ENCODE results near the gene DCAF4L1. TPM values are rescaled to one million over a fixed set of nuclear protein-coding genes. Genes with fewer than 3 reads are reported as not detected.

DCAF4L1 gene
- total and polyA plus RNA-seq, 8 donors: 0.05 TPM; not detected in 7

- intact Hi-C loops (cut with DNase I; ENCODE audit: low total_unique reads): no loop called here
- 87 to 96% (median 90%) methylated on average over 3 of the region's 3 CpGs for WGBS, 5 donors
- peak in 1 of 2 donors; percentile 12 for DNase-seq
- TF ChIP-seq CTCF (IDR thresholded peaks at IDR 0.05): no peak
- no peak for TF ChIP-seq POLR2A (IDR thresholded peaks at IDR 0.05)
- no peak for TF ChIP-seq EP300 (IDR thresholded peaks at IDR 0.05)
- TF ChIP-seq POLR2AphosphoS5 (IDR thresholded peaks at IDR 0.05): no peak
- no peak overlapping the region for H3K4me3 ChIP-seq
- peaks cover 0 to 37% (median 23%) of the 10 kb centered on the region in 4 donors for H3K36me3 ChIP-seq
- H3K4me1 ChIP-seq: peaks cover 0 to 13% (median 2%) of the 10 kb centered on the region in 4 donors
- H3K9me3 ChIP-seq: no peaks in the 10 kb centered on the region
- no peak overlapping the region for H3K27ac ChIP-seq
- no peaks in the 10 kb centered on the region for H3K27me3 ChIP-seq
Observed at GRCh38 chr4:42008011-42008786, 26.6 kb downstream of the DCAF4L1 start.

GRCh38 chr4:42015438-42015837, 33.9 kb downstream of the DCAF4L1 start:
- WGBS, 5 donors: 92 to 96% (median 94%) methylated on average over 2 of the region's 2 CpGs

GRCh38 chr4:42018451-42018850, 36.9 kb downstream of the DCAF4L1 start:
- DNase-seq: no peak
- no peak overlapping the region for H3K4me3 ChIP-seq
- H3K9me3 ChIP-seq: no peaks in the 10 kb centered on the region
- no peaks in the 10 kb centered on the region for H3K27me3 ChIP-seq
- H3K27ac ChIP-seq: no peak overlapping the region
- TF ChIP-seq EP300 (IDR thresholded peaks at IDR 0.05) (no peak), POLR2A (IDR thresholded peaks at IDR 0.05) (no peak), CTCF (IDR thresholded peaks at IDR 0.05) (no peak), POLR2AphosphoS5 (IDR thresholded peaks at IDR 0.05) (no peak)
- intact Hi-C loops (cut with DNase I; ENCODE audit: low total_unique reads): no loop called here
- H3K4me1 ChIP-seq: no peaks in the 10 kb centered on the region
- WGBS, 5 donors: 69 to 87% (median 83%) methylated on average over 2 of the region's 2 CpGs
- peaks cover 10 to 43% (median 34%) of the 10 kb centered on the region in 4 donors for H3K36me3 ChIP-seq

More at GRCh38 chr4:42015438-42015837, 33.9 kb downstream of the DCAF4L1 start:
- Histone ChIP-seq H3K27ac (no peak overlapping the region), H3K27me3 (no peaks in the 10 kb centered on the region), H3K36me3 (peaks cover 0 to 14% (median 9%) of the 10 kb centered on the region in 4 donors), H3K4me1 (no peaks in the 10 kb centered on the region), H3K4me3 (no peak overlapping the region), H3K9me3 (no peaks in the 10 kb centered on the region)
- no peak for DNase-seq
- intact Hi-C loops (cut with DNase I; ENCODE audit: low total_unique reads): no loop called here
- TF ChIP-seq POLR2AphosphoS5 (IDR thresholded peaks at IDR 0.05): no peak
- TF ChIP-seq POLR2A (IDR thresholded peaks at IDR 0.05): no peak
- no peak for TF ChIP-seq EP300 (IDR thresholded peaks at IDR 0.05)
- TF ChIP-seq CTCF (IDR thresholded peaks at IDR 0.05): no peak

Other genes starting within 250 kb of the DCAF4L1 start
- 1 to 10 TPM in 1 of 5 donors, not detected in 4; 2.0 TPM for gene PHOX2B, start 233.0 kb upstream of the DCAF4L1 start, total RNA-seq
- gene PHOX2B, start 233.0 kb upstream of the DCAF4L1 start, polyA plus RNA-seq: under 1 TPM in 1 of 3 donors, not detected in 2; 0.48 TPM
- gene TMEM33, start 46.3 kb upstream of the DCAF4L1 start, total RNA-seq: 100 to 1,000 TPM in 1 of 5 donors, 10 to 100 TPM in 4; 15.8 to 130 (median 53.2) TPM
- 1 to 10 TPM; 2.4 to 9.1 (median 8.3) TPM for gene TMEM33, start 46.3 kb upstream of the DCAF4L1 start, polyA plus RNA-seq
- gene SLC30A9, start 8.8 kb downstream of the DCAF4L1 start, total RNA-seq: 10 to 100 TPM in 4 of 5 donors, 1 to 10 TPM in 1; 7.0 to 97.5 (median 70.0) TPM
- gene SLC30A9, start 8.8 kb downstream of the DCAF4L1 start, polyA plus RNA-seq: 10 to 100 TPM; 10.2 to 24.9 (median 21.2) TPM
- gene BEND4, start 170.9 kb downstream of the DCAF4L1 start, total RNA-seq: under 1 TPM in 2 of 5 donors, not detected in 3; 0.43 to 0.73 TPM
- under 1 TPM; 0.05 to 0.31 (median 0.12) TPM for gene BEND4, start 170.9 kb downstream of the DCAF4L1 start, polyA plus RNA-seq

Data from stomach (tissue), 9 donors.